Measurements from ENCODE around the gene SNX7.

GRCh38 chr1:98732985-98733781, 71.7 kb downstream of the SNX7 start:
- no peak for TF ChIP-seq CTCF (IDR thresholded peaks at IDR 0.05)
- TF ChIP-seq ZFX (IDR thresholded peaks at IDR 0.05; ENCODE audit: borderline replicate concordance), result no peak
